Progenitor cell of endocrine pancreas (in vitro differentiated cells): ENCODE measurements around the gene ABCD1. TPM values are rescaled to one million over a fixed set of nuclear protein-coding genes. Genes with fewer than 3 reads are reported as not detected.

Experiments
- DNase-seq: peaks from one replicate; pipeline ENCODE4 v3.0.0; 2021; ENCODE audit warnings: low spot score; ENCODE audit not compliant: unreplicated experiment
- H3K27ac Mint-ChIP-seq: 2 replicates; pipeline ENCODE4 v1.8.0; 2021; ENCODE audit warnings: mild to moderate bottlenecking, moderate library complexity, mixed read lengths
- H3K27me3 Mint-ChIP-seq: 2 replicates; pipeline ENCODE4 v1.8.0; 2021; ENCODE audit warnings: mixed read lengths
- H3K36me3 Mint-ChIP-seq: 2 replicates; pipeline ENCODE4 v1.8.0; 2022; ENCODE audit warnings: mixed read lengths; ENCODE audit not compliant: insufficient read depth
- H3K4me1 Mint-ChIP-seq: 2 replicates; pipeline ENCODE4 v1.8.0; 2021; ENCODE audit warnings: low read depth, mixed read lengths
- H3K4me3 Mint-ChIP-seq: 2 replicates; pipeline ENCODE4 v1.8.0; 2021; ENCODE audit warnings: low read depth, mild to moderate bottlenecking, moderate library complexity, mixed read lengths
- H3K9me3 Mint-ChIP-seq: 2 replicates; pipeline ENCODE4 v1.8.0; 2021; ENCODE audit warnings: low read depth, mixed read lengths
- total RNA-seq: library from RNA; stranded (reverse); gene quantifications from 2 replicates; pipeline ENCODE4 v1.2.1, GENCODE V29; 2021
- TF ChIP-seq, protein P1 (sequence below): fragments of 200-600 bp; sonication (generic); IDR thresholded peaks from one replicate; pipeline ENCODE4 v1.5.0; 2021; ENCODE audit warnings: antibody characterized with exemption, mild to moderate bottlenecking; ENCODE audit not compliant: unreplicated experiment

ABCD1 gene
- total RNA-seq, 1 donor from 2014 or later: 15.2 TPM

GRCh38 chrX:153791104-153791852, 66.6 kb downstream of the ABCD1 start:
- Mint-ChIP-seq H3K27me3 (no peaks in the 10 kb centered on the region), H3K9me3 (peaks cover 3% of the 10 kb centered on the region), H3K36me3 (peaks cover 8% of the 10 kb centered on the region), H3K4me3 (no peak overlapping the region), H3K27ac (no peak overlapping the region), H3K4me1 (peaks cover 9% of the 10 kb centered on the region)
- DNase-seq: no peak
- TF ChIP-seq, protein P1, sequence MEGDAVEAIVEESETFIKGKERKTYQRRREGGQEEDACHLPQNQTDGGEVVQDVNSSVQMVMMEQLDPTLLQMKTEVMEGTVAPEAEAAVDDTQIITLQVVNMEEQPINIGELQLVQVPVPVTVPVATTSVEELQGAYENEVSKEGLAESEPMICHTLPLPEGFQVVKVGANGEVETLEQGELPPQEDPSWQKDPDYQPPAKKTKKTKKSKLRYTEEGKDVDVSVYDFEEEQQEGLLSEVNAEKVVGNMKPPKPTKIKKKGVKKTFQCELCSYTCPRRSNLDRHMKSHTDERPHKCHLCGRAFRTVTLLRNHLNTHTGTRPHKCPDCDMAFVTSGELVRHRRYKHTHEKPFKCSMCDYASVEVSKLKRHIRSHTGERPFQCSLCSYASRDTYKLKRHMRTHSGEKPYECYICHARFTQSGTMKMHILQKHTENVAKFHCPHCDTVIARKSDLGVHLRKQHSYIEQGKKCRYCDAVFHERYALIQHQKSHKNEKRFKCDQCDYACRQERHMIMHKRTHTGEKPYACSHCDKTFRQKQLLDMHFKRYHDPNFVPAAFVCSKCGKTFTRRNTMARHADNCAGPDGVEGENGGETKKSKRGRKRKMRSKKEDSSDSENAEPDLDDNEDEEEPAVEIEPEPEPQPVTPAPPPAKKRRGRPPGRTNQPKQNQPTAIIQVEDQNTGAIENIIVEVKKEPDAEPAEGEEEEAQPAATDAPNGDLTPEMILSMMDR: no peak

DNA sequence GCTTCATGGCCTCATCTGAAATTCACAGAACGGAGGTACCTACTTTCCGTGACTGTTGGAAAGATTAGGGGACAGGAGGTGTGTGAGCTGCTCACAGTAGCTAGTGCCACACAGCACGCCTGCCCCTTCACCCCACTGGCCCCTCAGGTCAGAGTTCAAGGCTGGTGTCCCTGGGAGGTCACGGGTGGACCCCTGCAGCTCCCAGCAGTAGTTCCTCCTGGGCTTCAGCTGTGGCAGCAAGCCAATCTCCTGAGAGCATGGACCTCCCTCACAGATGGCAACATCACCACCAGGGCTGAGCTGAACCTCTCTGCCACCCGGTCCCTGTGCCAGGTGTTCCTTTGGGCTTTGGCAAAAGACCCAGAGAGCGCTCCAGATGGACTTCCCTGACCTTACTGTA, 67.7 kb downstream of the ABCD1 start:
- H3K27ac Mint-ChIP-seq: no peak overlapping the region
- no peaks in the 10 kb centered on the region for H3K27me3 Mint-ChIP-seq
- no peak for DNase-seq
- H3K4me1 Mint-ChIP-seq: peaks cover 9% of the 10 kb centered on the region
- H3K4me3 Mint-ChIP-seq: no peak overlapping the region
- TF ChIP-seq, protein P1: no peak
- peaks cover 4% of the 10 kb centered on the region for H3K36me3 Mint-ChIP-seq
- peaks cover 3% of the 10 kb centered on the region for H3K9me3 Mint-ChIP-seq

- no peak for DNase-seq
- Mint-ChIP-seq H3K27me3 (no peaks in the 10 kb centered on the region), H3K36me3 (peaks cover 4% of the 10 kb centered on the region), H3K4me1 (peaks cover 9% of the 10 kb centered on the region), H3K27ac (peak overlapping the region; percentile 84), H3K9me3 (peaks cover 3% of the 10 kb centered on the region), H3K4me3 (peak overlapping the region; percentile 91)
- TF ChIP-seq, protein P1: no peak
Observed at GRCh38 chrX:153793291-153793690, 68.6 kb downstream of the ABCD1 start.

Other genes starting within 250 kb of the ABCD1 start
- gene BGN, start 229.9 kb upstream of the ABCD1 start, total RNA-seq: 0.98 and 1.1 TPM in 2 replicates
- gene ATP2B3, start 207.2 kb upstream of the ABCD1 start, total RNA-seq: 0.11 and 0.60 TPM in 2 replicates
- gene CCNQ, start 125.7 kb upstream of the ABCD1 start, total RNA-seq: 19.1 and 19.2 TPM in 2 replicates
- gene DUSP9, start 77.7 kb upstream of the ABCD1 start, total RNA-seq: 35.7 and 36.5 TPM in 2 replicates
- gene PNCK, start 51.0 kb upstream of the ABCD1 start, total RNA-seq: 5.4 and 6.1 TPM in 2 replicates
- gene SLC6A8, start 36.9 kb upstream of the ABCD1 start, total RNA-seq: 52.2 and 55.7 TPM in 2 replicates
- 142 and 149 TPM in 2 replicates for gene BCAP31, start 469 bp upstream of the ABCD1 start, total RNA-seq
- gene PLXNB3, start 39.4 kb downstream of the ABCD1 start, total RNA-seq: 0.98 and 1.1 TPM in 2 replicates
- not detected in 2 replicates for gene SRPK3, start 56.2 kb downstream of the ABCD1 start, total RNA-seq
- 41.5 and 49.5 TPM in 2 replicates for gene IDH3G, start 69.5 kb downstream of the ABCD1 start, total RNA-seq
- gene SSR4, start 69.8 kb downstream of the ABCD1 start, total RNA-seq: 243 and 248 TPM in 2 replicates
- gene PDZD4, start 105.7 kb downstream of the ABCD1 start, total RNA-seq: 4.5 and 4.8 TPM in 2 replicates
- 1.4 and 2.4 TPM in 2 replicates for gene L1CAM, start 161.3 kb downstream of the ABCD1 start, total RNA-seq
- gene AVPR2, start 179.8 kb downstream of the ABCD1 start, total RNA-seq: not detected in 2 replicates
- gene ARHGAP4, start 201.4 kb downstream of the ABCD1 start, total RNA-seq: 16.4 and 16.7 TPM in 2 replicates
- 85.3 and 86.3 TPM in 2 replicates for gene NAA10, start 210.2 kb downstream of the ABCD1 start, total RNA-seq
- gene RENBP, start 219.8 kb downstream of the ABCD1 start, total RNA-seq: 2.5 and 3.3 TPM in 2 replicates
- gene HCFC1, start 247.0 kb downstream of the ABCD1 start, total RNA-seq: 105 and 121 TPM in 2 replicates
- 10.2 and 11.7 TPM in 2 replicates for gene TMEM187, start 247.9 kb downstream of the ABCD1 start, total RNA-seq